HG03066 (cell line): ENCODE measurements around the gene KHK.

ENCODE experiments used
- ATAC-seq: cut with Tn5 transposase; IDR thresholded peaks from one replicate; pipeline ENCODE4 v1.9.1; 2021; ENCODE audit warnings: low read depth; ENCODE audit not compliant: unreplicated experiment

The KHK gene

DNA sequence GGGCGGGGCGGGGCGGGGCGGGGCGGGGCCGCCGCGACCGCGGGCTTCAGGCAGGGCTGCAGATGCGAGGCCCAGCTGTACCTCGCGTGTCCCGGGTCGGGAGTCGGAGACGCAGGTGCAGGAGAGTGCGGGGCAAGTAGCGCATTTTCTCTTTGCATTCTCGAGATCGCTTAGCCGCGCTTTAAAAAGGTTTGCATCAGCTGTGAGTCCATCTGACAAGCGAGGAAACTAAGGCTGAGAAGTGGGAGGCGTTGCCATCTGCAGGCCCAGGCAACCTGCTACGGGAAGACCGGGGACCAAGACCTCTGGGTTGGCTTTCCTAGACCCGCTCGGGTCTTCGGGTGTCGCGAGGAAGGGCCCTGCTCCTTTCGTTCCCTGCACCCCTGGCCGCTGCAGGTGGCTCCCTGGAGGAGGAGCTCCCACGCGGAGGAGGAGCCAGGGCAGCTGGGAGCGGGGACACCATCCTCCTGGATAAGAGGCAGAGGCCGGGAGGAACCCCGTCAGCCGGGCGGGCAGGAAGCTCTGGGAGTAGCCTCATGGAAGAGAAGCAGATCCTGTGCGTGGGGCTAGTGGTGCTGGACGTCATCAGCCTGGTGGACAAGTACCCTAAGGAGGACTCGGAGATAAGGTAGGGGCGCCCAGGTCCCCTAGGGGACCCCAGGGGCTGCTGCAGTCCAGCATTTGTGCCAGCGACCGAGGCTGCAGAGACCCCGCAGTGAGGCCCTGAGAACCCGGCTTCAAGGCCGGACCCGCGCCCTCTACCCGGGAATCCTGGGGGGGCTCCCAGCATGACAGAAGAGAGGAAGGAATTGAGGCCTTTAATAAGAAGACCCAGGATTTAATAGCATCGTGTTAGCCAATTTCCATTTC, at the start of gene KHK:
Gene KHK (plus strand): TSS at position 49 of the 870 bp plus-strand sequence. CDS start 488 bp downstream, at position 537.
- peak; percentile 14 for ATAC-seq

DNA sequence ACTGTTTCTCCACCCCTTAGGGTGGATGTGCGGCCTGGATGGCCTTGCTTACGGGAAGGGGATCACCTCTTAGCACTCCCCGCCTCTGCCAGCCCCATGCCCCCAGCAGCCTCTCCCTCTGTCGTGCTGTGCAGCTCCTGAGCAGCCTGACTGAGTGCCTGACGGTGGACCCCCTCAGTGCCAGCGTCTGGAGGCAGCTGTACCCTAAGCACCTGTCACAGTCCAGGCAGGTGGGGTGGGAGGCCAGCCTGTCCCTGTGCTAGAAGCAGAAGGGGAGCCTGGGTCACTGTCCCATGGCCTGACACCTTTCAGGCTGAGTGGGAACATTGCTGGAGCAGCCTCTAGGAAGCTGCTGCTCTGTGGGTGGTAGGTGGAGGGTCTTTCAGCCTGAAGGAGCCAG, 48.6 kb upstream of the KHK start:
- no peak for ATAC-seq

DNA sequence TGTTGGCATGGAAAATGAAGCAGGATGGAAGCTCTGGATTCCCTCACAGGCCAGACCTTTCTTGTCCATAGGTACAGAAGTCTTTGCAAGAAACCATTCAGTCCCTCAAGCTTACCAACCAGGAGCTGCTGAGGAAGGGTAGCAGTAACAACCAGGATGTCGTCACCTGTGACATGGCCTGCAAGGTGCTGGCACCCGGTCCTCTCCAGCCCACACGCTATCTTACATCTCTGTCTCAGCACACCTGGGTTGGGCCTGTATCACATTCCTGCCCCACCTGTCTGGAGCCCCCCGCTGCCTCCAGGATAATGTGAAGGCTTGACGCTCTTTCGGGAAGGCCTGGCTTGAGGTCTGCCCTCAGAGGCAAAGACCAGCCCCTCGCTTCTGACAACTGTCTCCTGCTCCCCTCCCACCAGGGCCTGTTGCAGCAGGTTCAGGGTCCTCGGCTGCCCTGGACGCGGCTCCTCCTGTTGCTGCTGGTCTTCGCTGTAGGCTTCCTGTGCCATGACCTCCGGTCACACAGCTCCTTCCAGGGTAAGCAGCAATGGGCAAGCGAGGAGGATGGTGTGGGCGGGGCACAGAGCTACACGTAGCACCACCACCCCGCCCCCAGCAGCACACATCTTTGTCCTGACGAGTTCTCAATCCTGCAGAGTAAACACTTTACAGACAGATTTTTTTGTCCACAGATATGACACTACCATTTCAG, 47.8 kb upstream of the KHK start:
- no peak for ATAC-seq

DNA sequence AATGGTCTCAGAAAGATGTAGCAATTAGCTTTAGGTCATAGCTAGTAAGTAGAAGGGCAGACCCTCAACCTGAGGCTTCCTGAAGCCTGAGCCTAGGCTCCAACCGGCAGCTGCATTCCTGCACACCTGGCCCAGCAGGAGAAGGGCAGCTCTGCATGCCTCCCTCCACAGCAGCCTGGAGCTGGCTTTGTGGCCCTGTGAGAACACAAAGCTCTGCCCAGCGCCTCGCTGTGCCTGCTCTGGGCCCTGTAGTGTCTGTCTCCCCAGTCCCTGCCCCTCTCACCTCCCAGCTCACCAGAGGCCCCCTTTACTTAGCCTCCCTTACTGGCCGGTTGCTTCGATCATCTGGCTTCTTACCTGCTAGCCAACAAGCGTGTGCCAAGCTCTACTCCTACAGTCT, 47.1 kb upstream of the KHK start:
- ATAC-seq: no peak

DNA sequence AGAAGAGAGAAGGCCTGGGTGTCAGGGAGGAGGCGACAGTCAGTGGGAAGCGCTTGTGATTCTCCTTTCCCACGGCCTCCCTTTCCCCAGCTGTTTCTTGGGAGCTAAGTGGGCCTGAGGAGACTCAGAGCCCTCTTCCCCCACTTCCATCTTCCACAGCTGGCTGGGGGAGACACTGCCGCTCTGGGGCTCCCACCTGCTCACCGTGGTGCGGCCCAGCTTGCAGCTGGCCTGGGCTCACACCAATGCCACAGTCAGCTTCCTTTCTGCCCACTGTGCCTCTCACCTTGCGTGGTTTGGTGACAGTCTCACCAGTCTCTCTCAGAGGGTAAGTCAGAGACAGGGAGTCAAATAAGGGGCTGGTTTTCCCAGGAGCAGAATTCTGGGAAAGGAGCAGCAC, 46.7 kb upstream of the KHK start:
- ATAC-seq: no peak

DNA sequence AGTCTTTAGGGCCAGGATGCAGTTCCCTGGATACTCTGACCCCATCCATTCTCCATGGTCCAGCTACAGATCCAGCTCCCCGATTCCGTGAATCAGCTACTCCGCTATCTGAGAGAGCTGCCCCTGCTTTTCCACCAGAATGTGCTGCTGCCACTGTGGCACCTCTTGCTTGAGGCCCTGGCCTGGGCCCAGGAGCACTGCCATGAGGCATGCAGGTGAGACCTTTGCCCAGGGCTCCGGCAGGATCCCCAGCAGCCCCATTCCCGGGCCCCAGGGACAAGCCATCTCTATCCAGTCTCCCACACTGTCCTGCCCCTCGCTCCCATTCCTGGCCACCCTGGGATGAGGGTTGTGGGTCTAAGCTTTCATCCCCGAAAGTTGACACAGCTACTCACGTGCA, 46.3 kb upstream of the KHK start:
- ATAC-seq: no peak

DNA sequence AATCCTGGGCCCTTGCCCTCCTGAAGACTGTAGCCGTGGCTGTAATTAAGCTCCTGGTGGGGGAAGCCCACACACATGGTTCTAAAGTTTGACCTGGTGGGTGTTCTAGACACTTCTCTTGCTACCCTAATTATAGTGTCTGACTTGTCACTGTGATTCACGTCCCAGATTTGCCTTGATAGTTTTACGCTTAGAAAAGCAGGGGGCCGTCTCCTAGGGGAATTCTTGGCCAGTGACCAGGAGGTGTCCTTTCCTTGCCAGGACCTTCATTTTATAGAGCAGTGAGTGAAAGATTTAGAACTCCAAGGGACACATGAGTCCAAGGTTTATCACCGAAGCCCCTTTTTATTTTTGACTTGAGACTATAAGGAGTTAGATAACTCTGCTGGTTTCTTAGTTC, 44.8 kb upstream of the KHK start:
- ATAC-seq: peak; percentile 31

DNA sequence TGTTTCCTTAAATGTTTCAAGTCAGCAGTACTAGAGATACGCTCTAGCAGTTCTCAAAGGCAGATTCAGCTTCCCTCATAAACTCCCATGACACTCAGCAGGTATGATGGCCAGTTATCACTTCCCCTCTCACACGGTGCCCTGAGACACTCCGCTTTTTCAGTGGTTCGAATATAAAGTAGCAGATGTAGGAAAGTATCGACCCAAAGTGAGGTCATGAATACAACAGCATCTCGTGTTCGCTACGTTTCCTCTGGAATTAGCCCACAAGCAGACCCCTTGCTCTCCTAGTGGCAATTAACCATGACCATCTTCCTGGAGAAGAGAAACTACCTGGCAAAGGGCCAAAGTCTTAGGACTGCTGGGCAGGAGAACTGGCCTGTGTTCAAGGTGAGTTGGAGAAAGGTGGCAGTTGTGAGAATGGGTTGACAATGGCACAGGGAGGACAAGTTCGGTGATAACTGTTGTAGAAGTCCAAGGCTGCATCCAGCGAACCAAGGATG, 44.4 kb upstream of the KHK start:
- ATAC-seq: peak; percentile 71

DNA sequence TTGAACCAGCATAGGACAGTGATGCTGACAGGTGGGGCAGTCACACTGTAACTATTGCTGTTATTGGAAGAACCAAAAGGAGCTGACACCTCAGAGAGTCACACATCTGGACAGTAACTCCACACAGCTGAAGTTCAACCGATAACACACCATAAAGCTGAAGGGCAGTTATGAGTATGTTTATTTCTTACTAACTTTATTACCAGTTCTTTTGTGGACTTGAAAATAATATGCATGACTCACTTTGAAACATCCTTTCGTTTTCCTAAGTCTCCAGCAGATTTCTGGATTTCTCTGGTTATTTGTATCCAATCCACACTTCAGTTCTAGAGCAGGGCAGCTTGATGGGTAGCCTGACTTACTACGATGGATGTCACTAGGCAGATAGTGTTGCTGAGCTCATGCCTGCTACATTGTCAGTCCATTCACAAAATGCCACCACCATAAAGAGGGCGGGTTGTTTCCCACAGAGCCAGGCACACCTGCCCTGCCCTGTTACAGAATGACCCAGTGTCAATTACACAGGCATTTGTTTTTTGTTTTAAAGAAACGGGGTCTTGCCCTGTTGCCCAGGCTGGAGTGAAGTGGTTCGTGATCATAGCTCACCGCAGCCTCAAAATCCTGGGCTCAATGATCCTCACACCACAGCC, 43.5 kb upstream of the KHK start:
- no peak for ATAC-seq

DNA sequence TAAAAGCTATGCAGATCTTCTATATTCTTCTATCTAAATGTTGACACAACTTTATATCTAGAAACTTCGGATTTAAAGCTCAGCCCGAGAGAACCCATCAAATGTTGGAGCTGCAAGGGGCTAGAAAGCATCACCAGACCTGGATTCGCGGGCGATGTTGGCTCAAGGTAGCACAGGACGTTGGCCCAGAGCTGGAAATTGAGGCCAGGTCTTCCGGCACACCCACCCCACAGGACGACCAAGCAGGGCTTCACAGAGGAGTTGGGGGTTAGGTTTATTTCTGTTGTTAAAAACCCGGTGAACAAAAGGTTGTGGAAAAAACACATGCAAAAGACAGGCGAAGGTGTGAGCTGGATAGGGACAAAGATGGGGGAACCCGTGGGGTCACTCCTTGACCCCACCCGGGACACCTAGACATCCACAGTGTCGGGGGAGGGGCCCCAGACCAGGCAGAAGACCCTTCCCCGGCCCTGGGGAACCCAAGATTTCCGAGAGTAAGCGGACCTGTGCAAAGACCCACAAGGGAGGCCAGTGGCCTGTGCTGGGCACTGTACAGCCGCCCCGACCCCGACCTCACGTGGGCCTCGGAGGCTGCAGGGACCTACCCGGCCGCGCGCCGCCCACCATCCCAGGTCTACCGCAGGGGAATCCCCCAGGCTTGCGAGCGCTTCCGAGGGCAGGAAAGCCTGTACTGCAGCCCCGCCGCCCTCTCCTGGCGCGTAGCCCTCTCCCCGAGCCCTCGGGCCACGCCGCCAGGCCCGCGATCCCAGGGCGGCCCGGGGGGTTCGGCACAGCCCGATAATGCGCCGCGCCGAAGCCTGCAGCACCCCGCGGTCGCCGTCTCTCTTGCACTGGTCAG, 36.9 kb upstream of the KHK start:
- ATAC-seq: peak; percentile 13

DNA sequence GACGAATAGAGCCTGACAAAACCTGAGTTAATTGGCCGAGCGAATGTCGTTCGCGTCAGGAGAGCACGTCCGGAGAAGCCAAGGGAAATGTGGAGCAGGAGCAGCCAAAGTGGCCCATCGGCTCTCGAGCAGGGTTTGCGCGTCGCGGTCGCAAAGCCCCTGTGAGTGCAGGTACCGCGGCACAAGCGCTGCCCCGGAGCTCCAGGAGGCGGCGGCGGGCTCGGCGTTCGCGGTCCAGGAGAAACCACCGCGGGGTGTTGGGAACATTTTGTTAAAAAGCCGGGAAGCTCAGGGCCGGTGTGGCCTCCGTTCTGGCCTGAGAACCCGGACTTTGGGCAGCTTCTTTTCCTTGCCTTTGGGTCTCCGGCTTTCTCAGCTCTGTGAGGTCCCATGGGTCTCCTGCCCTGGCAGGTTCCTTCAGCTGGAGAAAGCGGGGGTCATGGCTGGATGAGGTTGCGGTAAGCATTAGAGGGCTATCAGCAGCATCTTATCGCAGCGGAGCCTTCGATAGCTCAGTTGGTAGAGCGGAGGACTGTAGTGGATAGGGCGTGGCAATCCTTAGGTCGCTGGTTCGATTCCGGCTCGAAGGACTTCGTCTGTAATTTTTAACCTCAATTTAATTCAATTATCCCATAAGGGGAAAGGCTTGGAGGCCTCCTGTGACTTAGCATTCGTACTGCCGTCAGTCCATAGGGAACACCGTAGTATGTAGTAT, 36.1 kb upstream of the KHK start:
- ATAC-seq: peak; percentile 43

DNA sequence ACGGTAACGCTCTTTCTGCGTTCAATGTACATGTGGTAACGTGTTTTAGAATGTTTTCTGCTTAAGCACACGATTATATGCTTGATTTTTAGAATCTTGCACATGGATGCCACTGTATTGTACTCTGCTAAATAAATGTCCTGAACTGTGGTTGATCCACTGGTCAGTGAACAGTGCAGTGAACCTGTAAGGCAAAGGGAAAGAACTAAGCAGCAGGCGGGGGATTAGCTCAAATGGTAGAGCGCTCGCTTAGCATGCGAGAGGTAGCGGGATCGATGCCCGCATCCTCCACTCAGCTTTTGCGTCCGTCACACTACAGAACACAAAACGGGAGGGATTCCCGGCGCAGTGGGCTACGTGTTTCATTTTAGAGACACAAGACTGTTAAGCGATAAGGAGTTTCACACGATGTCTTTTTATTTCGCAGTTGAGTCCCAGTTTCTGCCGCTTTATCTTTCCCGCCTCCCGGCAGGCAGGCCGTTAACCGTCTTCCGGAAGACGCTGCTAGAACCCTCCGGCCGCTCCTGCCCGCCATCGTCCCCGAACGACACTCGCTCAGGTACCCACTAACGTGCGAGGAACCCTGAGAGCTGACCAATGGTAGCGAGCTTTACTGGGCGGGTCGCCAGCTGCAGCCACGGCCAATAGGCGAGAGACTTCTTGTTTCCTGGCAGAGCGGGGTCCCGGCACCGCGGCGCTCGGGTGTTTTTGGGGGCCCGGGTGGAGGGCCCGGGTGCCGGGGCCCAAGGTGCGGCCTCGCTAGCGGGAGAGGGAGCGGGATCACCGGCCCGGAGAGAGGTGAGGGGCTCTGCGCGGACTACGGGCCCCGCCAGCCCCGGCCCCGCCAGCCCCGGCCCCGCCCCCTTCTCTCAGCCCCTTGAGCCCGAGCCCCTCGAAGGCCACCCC, 35.3 kb upstream of the KHK start, which contains the start of gene AGBL5:
Gene AGBL5 (plus strand): TSS at position 673 of the 906 bp plus-strand sequence. CDS start 1,291 bp downstream, outside the sequence.
- ATAC-seq: peak; percentile 72

DNA sequence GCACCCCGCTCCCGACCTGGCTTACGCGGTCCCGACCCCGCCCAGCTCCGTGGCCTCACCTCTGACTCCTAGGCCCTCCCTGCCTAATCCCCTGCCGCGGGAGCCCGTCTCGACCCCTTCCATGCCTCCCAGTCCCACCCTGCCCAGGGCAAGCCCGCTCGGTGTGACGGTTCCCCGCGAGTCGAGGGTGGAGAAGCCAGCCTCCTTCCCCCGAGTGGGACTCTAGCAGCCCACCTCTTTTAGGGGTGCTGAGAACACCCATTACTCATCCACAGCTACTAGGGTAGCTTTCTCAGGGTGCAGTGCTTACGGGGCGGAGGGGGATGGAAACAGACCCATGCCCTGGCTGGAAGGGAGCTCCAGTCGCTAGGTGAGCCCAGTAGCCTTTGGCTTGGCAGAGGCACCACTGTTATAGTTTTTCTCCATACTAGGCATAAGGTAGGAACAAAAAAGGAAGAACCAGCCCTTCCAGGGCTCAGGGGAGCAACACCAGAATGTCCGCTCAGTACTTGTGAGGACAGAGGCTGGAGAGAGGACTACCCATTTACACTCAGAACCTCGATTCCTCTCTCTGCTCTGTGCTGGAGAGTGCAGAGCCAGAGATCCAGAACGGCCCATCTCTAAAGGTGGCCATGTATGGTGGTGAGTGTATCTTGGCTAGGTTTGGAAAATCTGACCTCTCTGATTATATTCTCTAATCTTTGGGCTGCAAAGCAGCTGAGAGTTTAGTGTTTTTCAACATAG, 34.5 kb upstream of the KHK start:
- no peak for ATAC-seq

DNA sequence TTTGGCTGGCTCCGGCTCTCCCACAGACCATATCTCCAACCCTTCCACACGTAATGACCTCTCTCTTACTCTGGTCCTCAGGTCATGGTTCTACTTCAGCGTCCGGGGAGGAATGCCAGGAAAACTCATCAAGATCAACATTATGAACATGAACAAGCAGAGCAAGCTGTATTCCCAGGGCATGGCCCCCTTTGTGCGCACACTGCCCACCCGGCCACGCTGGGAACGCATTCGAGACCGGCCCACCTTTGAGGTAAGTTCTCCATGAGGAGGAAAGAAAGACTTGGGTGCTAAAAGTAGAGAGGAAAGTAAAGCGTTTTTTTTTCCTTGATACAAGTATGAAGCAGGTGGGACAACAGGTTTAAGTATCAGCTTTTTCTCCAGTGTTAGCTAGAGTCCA, 33.3 kb upstream of the KHK start:
- no peak for ATAC-seq

DNA sequence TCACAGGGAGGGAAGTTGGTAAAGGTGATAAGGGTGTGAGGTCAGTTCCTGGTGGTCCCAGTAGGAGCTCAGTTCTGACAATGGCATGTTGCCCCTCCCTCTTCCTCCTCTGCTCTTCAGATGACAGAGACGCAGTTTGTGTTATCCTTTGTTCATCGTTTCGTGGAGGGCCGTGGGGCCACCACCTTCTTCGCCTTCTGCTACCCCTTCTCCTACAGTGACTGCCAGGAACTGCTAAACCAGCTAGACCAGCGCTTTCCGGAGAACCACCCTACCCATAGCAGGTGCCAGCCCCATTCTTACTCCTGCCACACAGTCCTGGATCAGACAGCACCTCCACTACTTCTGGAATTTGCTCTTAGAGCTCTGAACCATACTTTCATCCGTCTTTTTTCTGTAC, 32.8 kb upstream of the KHK start:
- ATAC-seq: no peak

DNA sequence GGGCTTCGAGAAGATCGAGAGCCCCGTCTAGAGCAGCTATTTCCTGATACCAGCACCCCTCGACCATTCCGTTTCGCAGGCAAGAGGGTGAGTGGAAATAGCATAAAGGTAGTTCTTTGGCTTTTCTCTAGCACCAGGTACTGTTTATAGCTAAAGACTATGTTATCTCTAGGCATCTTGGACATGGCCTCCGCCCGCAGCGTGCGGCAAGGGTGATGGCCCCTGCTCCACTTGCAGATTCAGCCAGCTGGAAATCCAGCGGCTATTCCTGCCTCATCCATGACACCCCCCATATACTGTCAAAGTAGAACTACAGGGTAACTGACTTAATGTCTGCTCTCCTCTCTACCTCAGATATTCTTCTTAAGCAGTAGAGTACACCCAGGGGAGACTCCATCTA, 31.9 kb upstream of the KHK start:
- no peak for ATAC-seq

DNA sequence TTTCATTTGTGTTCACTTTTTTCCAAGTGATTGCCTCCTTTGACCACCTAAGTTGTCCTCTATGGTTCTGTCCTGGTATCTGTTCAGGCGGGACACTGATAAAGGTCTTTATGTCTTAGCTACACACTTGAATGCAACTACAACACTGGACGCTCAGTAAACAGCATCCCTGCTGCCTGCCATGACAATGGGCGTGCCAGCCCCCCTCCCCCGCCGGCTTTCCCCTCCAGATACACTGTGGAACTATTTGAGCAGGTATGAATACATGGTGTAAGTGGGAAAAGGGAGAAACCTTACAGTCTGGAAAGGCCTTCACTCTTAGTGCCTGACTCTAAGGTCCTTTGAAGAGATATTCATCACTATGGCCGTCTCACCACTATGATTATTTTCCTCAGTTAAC, 29.4 kb upstream of the KHK start:
- ATAC-seq: no peak

DNA sequence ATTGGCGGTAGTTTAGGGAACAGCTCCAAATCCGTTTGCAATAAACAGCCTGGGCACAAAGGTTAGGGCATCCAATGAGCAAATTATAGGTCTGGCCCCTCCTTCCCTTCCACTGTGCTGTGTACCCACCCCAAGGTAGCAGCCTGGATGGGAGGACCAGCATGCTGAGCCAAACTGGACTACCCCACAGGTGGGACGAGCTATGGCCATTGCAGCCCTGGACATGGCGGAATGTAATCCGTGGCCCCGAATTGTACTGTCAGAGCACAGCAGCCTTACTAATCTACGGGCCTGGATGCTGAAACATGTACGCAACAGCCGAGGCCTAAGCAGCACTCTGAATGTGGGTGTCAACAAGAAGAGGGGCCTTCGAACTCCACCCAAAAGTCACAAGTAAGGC, 28.4 kb upstream of the KHK start:
- no peak for ATAC-seq
